Suprapubic skin (tissue), 4 donors: Measurements from ENCODE around the gene CORO2A. TPM values are rescaled to one million over a fixed set of nuclear protein-coding genes. Genes with fewer than 3 reads are reported as not detected.
"Not testable (repeated sequence)": the region's sequence is repeated elsewhere in the genome, so short reads cannot be mapped to it uniquely, and the experiment has no call there.

ENCODE experiments used
- DNase-seq, 2 donors: peaks; one replicate each; pipeline ENCODE4 v3.0.0-alpha.2; 2019; ENCODE audit warnings: low spot score in 2 of 2
- H3K27ac ChIP-seq: fragments of 200-600 bp; sonication (generic); one replicate; pipeline ENCODE4 v1.5.1; 2019
- H3K27me3 ChIP-seq: fragments of 200-600 bp; sonication (generic); one replicate; pipeline ENCODE4 v1.5.1; 2019
- H3K36me3 ChIP-seq: fragments of 200-600 bp; sonication (generic); one replicate; pipeline ENCODE4 v1.5.1; 2019
- H3K4me1 ChIP-seq: fragments of 200-600 bp; sonication (generic); one replicate; pipeline ENCODE4 v1.5.1; 2019
- H3K4me3 ChIP-seq: fragments of 200-600 bp; sonication (generic); one replicate; pipeline ENCODE4 v1.5.1; 2019; ENCODE audit warnings: mild to moderate bottlenecking
- H3K9me3 ChIP-seq: fragments of 200-600 bp; sonication (generic); one replicate; pipeline ENCODE4 v1.5.1; 2019
- CTCF ChIP-seq, 2 donors: fragments of 200-600 bp in 1 of 2; fragments of 450-650 bp in 1 of 2; sonication (generic) in 1 of 2; IDR thresholded peaks; one replicate each; pipeline ENCODE4 v1.5.1; 2016 to 2019; ENCODE audit warnings: antibody characterized with exemption in 2 of 2, mild to moderate bottlenecking in 1 of 2, moderate library complexity in 1 of 2
- EP300 ChIP-seq: sonication (generic); formaldehyde crosslinking; IDR thresholded peaks from one replicate; pipeline ENCODE4 v1.6.1; 2017; ENCODE audit warnings: antibody characterized with exemption
- POLR2A ChIP-seq, 2 donors: fragments of 450-650 bp; IDR thresholded peaks; one replicate each; pipeline ENCODE4 v1.6.1; 2017; ENCODE audit warnings: antibody characterized with exemption in 2 of 2, mild to moderate bottlenecking in 2 of 2, moderate library complexity in 2 of 2
- POLR2AphosphoS5 ChIP-seq, 3 donors: sonication (generic); formaldehyde crosslinking; IDR thresholded peaks; one replicate each; pipeline ENCODE4 v1.6.1; 2017; ENCODE audit warnings: antibody characterized with exemption in 3 of 3
- WGBS: methylation state at CpG from one replicate; pipeline ENCODE4 v1.1.5; 2018; 5-methylcytosine and 5-hydroxymethylcytosine counted together
- total RNA-seq, 4 donors: library from RNA; depleted of rRNA; stranded (reverse); fragments of >200 nt; gene quantifications; one replicate each; pipeline ENCODE4 v1.1.0, GENCODE V29; 2016

The CORO2A gene
- total RNA-seq, 4 donors from 2014 or later, result 17.5 to 25.0 (median 19.9) TPM

- DNase-seq, result no peak
- WGBS, result 74% methylated on average over 5 of the region's 5 CpGs
- H3K27me3 ChIP-seq, result no peaks in the 10 kb centered on the region
- no peak overlapping the region for H3K27ac ChIP-seq
- no peak for TF ChIP-seq CTCF (IDR thresholded peaks at IDR 0.05)
- TF ChIP-seq EP300, result no peak
- no peak for TF ChIP-seq POLR2A (IDR thresholded peaks at IDR 0.05)
- TF ChIP-seq POLR2AphosphoS5 (IDR thresholded peaks at IDR 0.05), result no peak
- H3K4me1 ChIP-seq, result peaks cover 29% of the 10 kb centered on the region
- no peaks in the 10 kb centered on the region for H3K9me3 ChIP-seq
- H3K36me3 ChIP-seq, result peaks cover 50% of the 10 kb centered on the region
- no peak overlapping the region for H3K4me3 ChIP-seq
These were observed 113.5 kb downstream of the CORO2A start for GRCh38 chr9:98078895-98079294.

- H3K4me3 ChIP-seq, H3K27me3 ChIP-seq, DNase-seq, H3K27ac ChIP-seq, H3K9me3 ChIP-seq: not testable (repeated sequence)
- peaks cover 27% of the 10 kb centered on the region for H3K36me3 ChIP-seq
- WGBS, result 88% methylated on average over 8 of the region's 8 CpGs
- H3K4me1 ChIP-seq, result peaks cover 34% of the 10 kb centered on the region
These were observed 115.9 kb downstream of the CORO2A start for GRCh38 chr9:98076514-98076890.

GRCh38 chr9:98075332-98075805, 117.1 kb downstream of the CORO2A start:
- DNase-seq, result no peak

GRCh38 chr9:98074115-98074990, 118.1 kb downstream of the CORO2A start:
- WGBS, result 36% methylated on average over 13 of the region's 13 CpGs
- DNase-seq, result no peak
- H3K9me3 ChIP-seq, result no peaks in the 10 kb centered on the region
- no peak overlapping the region for H3K4me3 ChIP-seq
- no peak for TF ChIP-seq EP300
- peak; percentile 58 to 93 for TF ChIP-seq CTCF (IDR thresholded peaks at IDR 0.05)
- peaks cover 37% of the 10 kb centered on the region for H3K4me1 ChIP-seq
- H3K27me3 ChIP-seq, result no peaks in the 10 kb centered on the region
- peak overlapping the region; percentile 50 for H3K27ac ChIP-seq
- peaks cover 7% of the 10 kb centered on the region for H3K36me3 ChIP-seq

More at GRCh38 chr9:98075332-98075805, 117.1 kb downstream of the CORO2A start:
- H3K4me3 ChIP-seq, result no peak overlapping the region
- H3K36me3 ChIP-seq, result peaks cover 16% of the 10 kb centered on the region
- whole genome bisulfite sequencing, result 13% methylated on average over 6 of the region's 6 CpGs
- H3K27ac ChIP-seq, result peak overlapping the region; percentile 35
- peaks cover 37% of the 10 kb centered on the region for H3K4me1 ChIP-seq
- no peaks in the 10 kb centered on the region for H3K9me3 ChIP-seq
- no peak for TF ChIP-seq EP300
- TF ChIP-seq POLR2AphosphoS5 (IDR thresholded peaks at IDR 0.05), result no peak
- TF ChIP-seq POLR2A (IDR thresholded peaks at IDR 0.05), result no peak
- H3K27me3 ChIP-seq, result no peaks in the 10 kb centered on the region

- Histone ChIP-seq H3K4me3 (no peak overlapping the region), H3K4me1 (peaks cover 37% of the 10 kb centered on the region), H3K27ac (peak overlapping the region; percentile 50), H3K9me3 (no peaks in the 10 kb centered on the region), H3K27me3 (no peaks in the 10 kb centered on the region), H3K36me3 (no peaks in the 10 kb centered on the region)
- WGBS, result 74% methylated on average over 9 of the region's 9 CpGs
- TF ChIP-seq CTCF (IDR thresholded peaks at IDR 0.05), result no peak
- no peak for TF ChIP-seq POLR2A (IDR thresholded peaks at IDR 0.05)
- TF ChIP-seq EP300, result no peak
- TF ChIP-seq POLR2AphosphoS5 (IDR thresholded peaks at IDR 0.05), result no peak
- DNase-seq, result peak in 1 of 2 donors; percentile 61
These were observed 120.7 kb downstream of the CORO2A start for GRCh38 chr9:98071737-98072136.

Other genes with a start within 250 kb of the CORO2A start
- 10 to 100 TPM; 34.8 to 71.6 (median 59.1) TPM for gene ANP32B, start 209.3 kb downstream of the CORO2A start, total RNA-seq
- gene NANS, start 135.9 kb downstream of the CORO2A start, total RNA-seq, result 10 to 100 TPM; 35.0 to 49.6 (median 45.2) TPM
- gene TRIM14, start 73.4 kb downstream of the CORO2A start, total RNA-seq, result 10 to 100 TPM; 15.8 to 22.9 (median 20.0) TPM
- gene TBC1D2, start 63.0 kb upstream of the CORO2A start, total RNA-seq, result 10 to 100 TPM; 42.4 to 57.4 (median 49.0) TPM